GM18868 (cell line): ENCODE measurements around the gene TRIM31.

ENCODE experiments used
- ATAC-seq: cut with Tn5 transposase; IDR thresholded peaks from one replicate; pipeline ENCODE4 v1.9.1; 2021; ENCODE audit warnings: mild to moderate bottlenecking, moderate library complexity; ENCODE audit not compliant: unreplicated experiment

TRIM31 gene

GRCh38 chr6:30087876-30088275 lies 25.0 kb downstream of the TRIM31 start:
- no peak for ATAC-seq

GRCh38 chr6:30077218-30077617 lies 35.7 kb downstream of the TRIM31 start:
- no peak for ATAC-seq

DNA sequence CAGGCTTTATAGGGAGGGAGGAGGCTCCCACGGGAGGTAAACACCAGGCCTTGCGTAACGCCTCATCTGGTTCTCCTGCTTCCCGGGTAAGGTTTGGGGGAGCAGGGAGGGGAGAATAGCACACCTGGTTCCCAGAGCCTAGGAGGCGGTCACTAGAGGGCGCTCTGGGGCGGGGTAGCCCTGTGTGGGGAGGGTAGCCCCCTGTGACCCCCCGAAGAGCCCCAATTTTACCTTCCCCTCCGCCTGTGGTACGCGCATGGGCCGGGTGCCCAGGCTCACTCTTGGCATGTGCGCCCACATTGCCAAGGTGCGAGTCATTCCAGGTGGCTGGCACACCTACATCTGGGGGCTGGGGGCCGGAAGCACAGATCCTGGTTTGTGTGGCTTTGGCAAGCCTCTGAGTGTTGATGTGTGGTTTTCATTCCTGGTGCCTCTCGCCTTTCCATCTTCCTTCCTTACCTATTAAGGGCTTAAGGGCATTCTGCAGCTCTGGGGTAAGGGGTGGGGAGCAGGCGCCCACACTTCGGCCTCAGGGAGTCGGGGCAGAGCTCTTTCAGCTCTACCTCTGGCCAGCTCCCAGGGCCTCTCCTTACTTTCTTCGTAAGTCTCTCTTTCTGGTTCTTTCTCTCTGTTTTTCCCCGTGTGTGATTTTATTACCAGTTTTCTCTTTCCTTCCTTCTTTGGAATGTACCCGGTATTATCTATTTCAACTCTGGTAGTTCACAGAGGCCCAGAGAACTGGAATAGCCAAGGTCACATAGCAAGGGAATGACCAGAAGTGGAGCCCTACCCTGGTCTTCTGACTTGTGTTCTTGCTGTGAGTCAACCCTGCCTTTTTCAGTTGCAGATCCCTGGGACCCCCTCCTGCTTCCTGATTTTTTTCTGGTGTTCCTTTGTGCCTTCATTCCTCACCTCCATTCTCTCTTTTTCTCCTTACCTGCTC lies 36.8 kb downstream of the TRIM31 start:
- no peak for ATAC-seq

GRCh38 chr6:30075094-30075789 lies 37.6 kb downstream of the TRIM31 start, which contains the start of gene RNF39:
Gene RNF39 (minus strand): TSS chr6:30075769. CDS start chr6:30075585, 184 bp downstream.
- no peak for ATAC-seq

- no peak for ATAC-seq
Observed at GRCh38 chr6:30074331-30075093, 38.4 kb downstream of the TRIM31 start.

GRCh38 chr6:30073489-30074235 lies 39.2 kb downstream of the TRIM31 start:
- ATAC-seq: no peak

- no peak for ATAC-seq
Observed at GRCh38 chr6:30071858-30072257, 41.0 kb downstream of the TRIM31 start.

DNA sequence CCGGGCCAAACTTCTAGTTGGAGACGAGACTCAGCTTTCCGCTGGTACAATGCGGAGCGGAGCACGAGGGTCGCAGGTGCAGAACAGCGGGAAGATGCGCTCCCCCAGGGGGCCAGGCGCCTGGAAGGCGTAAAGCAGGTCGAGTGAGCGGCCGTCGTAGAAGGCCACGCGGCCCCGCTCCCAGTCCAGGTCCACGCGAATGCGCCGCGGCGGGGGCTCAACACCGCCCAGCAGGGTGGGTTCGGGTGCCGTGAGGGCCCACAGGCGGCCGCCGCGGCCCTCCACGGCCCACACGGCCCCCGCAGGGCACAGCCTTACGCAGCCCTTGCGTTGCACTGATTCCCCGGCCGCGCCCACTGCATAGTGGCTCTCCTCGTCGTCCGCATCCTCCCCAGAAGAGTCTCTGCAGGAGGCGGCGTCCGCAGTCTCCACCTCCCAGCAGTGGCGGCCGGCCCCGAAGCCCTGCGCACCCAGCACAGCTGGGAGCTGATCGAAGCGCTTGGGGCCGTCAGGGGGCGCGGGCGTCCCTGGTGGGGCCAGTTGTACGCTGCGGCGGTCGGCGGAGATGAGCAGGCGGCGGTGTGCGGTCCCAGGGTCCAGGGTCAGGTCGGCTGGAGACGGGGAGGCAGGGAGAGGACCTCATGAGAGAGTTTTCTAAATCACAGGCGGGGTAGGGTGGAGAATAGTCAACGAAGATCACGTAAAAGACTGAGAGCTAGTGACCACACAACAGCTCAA lies 41.6 kb downstream of the TRIM31 start:
- no peak for ATAC-seq

GRCh38 chr6:30067460-30068139 lies 45.3 kb downstream of the TRIM31 start:
- no peak for ATAC-seq

DNA sequence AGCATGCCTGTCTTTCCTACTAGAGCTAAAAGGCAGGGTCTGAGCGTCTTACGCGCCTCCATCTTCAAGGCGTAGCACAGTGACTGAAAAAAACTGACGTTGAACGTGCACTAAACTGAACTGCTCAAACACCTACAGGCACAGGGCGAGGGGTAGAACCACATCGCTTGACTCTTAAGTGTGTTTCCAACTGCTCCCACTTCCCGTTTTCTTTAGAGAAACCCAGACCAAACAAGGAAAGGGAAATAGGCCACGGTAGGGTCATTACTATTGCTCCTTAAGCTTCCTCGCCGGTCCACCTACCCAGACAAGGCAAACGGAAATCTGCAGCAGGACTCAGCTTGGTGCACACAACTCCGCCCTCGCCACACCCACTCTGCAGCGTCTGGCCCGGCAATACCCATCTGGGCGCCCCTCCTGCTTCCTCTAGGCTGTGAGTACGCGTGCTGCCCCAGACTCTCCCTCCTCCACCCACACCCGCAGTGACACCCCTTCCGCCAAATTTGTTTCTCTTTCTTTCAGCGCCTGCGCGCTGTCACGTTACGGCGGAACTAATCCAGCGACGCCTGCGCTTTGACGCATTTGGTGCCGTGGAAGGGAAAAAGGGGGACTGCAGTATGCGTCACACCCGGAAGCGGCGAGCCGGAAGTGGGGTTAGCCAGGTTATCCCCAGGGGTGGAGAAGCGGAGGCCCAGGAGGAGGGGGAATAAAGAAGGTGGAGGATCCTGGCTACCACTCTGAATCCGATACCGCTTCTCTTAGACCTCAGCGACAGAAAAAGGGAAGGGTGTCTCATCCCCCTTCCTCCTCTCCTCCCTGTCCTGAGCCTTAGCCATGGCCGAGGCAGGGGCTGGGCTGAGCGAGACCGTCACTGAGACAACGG lies 46.1 kb downstream of the TRIM31 start, which contains the start of gene PPP1R11:
PPP1R11 (plus strand) TSS at position 622 of the 883 bp plus-strand sequence; CDS start at position 835, 213 bp downstream.
- ATAC-seq: peak; percentile 94

- no peak for ATAC-seq
Observed at GRCh38 chr6:30066082-30066481, 46.8 kb downstream of the TRIM31 start.

GRCh38 chr6:30063315-30063714 lies 49.6 kb downstream of the TRIM31 start:
- ATAC-seq: no peak

- ATAC-seq: no peak
Observed at GRCh38 chr6:30062471-30063178, 50.3 kb downstream of the TRIM31 start.

- ATAC-seq: peak; percentile 15
Observed at GRCh38 chr6:30061858-30062458, 50.9 kb downstream of the TRIM31 start.

GRCh38 chr6:30061092-30061857 lies 51.6 kb downstream of the TRIM31 start, which contains the start of gene POLR1H:
Gene POLR1H (plus strand): TSS chr6:30061265. CDS start chr6:30061525, 260 bp downstream.
- peak; percentile 87 for ATAC-seq

- peak; percentile 23 for ATAC-seq
Observed at GRCh38 chr6:30060606-30061091, 52.2 kb downstream of the TRIM31 start.
